OCI-LY1 (cell line): Measurements from ENCODE around the gene KRT1.

Experiments used
- CTCF ChIP-seq: fragments of 200-600 bp; sonication (generic), shearing (Covaris generic); IDR thresholded peaks from 2 replicates; pipeline ENCODE4 v1.5.1; 2017; ENCODE audit warnings: mild to moderate bottlenecking, antibody characterized with exemption, low read length, moderate library complexity, mixed read lengths
- EZH2 ChIP-seq: fragments of 200-600 bp; sonication (generic), shearing (Covaris generic); IDR thresholded peaks from 2 replicates; pipeline ENCODE4 v1.8.0; 2017; ENCODE audit warnings: borderline replicate concordance, mixed run types, mild to moderate bottlenecking, antibody characterized with exemption, low read length, moderate library complexity, mixed read lengths

- no peak for TF ChIP-seq CTCF
- TF ChIP-seq EZH2, result no peak
Observed at GRCh38 chr12:52658196-52658595, 22.0 kb downstream of the KRT1 start.
